Fibroblast of upper back skin (primary cell): Measurements from ENCODE around the gene GRM7.
A peak's percentile ranks its signal among the peaks of the same experiment; 100 is the strongest.

Source experiments
- DNase-seq: peaks from one replicate; pipeline ENCODE4 v3.0.0-alpha.2; 2013

GRM7 gene

DNA sequence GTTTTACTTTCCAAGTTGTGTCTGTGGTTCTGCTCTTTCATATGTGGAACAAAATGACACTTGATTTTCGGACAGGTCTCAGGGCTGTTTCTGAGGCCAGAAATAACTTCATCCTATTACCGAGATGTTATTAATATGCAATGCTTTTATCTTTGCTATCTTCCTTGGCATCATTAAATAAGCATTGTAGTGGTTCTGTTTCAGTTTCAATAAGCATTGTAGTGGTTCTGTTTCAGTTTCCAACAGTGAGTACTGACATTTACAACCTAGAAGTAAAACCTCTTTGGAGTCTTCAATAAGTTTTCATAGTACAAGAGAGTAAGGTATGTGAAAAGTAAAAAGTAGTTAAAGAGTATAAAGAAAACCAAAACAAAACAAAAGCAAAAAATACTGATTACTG lies 746.2 kb downstream of the GRM7 start:
- DNase-seq = no peak

DNA sequence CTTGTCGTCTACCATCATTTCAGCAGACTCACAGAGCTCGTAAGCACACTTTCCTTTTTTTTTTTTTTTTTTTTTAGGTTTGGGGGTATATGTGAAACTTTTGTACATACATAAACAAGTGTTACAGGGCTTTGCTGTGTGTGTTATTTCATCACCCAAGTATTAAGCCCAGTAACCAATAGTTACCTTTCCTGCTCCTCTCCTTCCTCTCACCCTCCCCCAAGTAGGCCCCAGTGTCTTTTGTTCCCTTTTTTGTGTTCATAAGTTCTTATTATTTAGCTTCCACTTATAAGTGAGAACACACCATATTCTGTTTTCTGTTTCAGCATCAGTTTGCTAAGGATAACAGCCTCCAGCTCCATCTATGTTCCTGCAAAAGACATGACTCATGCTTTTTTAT lies 746.8 kb downstream of the GRM7 start:
- DNase-seq = no peak

DNA sequence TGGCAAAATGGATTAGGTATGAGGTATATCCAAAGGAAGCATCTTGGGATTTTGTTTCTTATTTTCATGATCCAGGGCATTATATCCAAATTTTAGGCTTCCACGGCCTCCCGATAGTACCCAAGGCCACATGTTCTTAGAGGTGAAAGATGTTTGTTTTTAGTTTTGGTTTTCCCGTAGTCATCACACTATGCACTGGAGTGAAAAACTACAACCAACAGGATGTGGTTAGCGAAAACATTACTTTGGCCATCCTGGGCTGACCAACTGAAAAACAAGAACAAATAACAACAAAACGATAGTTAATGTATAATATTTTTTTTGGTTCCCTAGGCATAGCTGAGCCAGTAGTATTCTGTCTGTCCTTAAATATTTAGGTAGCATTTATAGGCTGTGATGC lies 749.7 kb downstream of the GRM7 start:
- no peak for DNase-seq

DNA sequence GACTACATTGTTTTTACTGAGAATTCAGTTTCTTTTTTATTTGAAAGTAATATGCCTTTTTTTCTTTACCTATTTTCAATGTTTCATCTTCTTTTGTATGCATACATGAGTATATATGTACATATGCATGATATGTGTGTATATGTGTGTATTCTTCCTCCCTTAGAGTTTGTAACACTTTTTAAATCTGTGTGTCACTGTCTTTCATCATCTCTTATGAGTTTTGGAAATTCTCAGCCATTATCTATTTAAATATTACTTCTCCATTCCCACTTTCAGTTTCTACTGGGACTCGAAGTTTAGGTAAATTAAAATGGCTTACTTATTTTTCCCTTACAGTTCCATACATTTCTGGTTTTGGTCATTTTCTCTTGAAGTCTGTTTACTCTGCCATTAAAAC lies 754.1 kb downstream of the GRM7 start:
- no peak for DNase-seq

DNA sequence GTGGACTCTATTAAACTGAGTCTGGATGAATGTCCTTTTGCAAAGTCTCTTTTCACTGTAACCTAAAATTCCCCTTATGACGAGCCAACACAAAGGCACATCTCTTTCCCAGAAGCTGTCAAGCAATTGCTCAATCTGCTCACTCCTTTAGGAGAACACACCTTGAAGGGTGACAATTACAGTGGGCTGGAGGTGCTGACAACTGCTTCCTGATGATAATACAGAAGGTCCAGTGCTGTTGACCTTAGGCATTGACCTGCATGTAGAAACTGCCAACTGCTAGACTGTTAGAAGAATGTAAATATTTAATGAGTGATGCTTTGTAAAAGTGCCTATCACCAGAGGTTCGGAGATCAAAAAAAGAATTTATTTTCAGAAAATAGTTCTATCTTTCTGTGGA lies 757.7 kb downstream of the GRM7 start:
- DNase-seq = no peak

DNA sequence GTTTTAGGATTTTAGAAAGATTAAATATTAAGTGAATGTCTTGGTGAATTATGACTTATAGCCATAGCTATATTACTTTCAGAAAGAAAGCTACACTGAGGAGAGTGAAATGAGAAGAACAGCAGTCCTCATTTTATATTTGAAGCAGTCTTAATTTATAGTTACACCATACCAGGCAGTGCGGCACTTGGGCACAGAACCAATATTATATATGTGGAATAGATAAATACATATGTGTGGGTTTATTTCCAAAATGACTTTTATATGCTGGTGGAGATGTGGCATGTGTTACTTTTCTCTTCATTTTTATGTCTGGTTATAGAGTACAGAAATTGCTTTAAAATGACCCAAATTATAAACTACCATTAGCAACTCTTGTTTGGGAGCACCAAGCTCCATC lies 759.5 kb downstream of the GRM7 start:
- DNase-seq = no peak

DNA sequence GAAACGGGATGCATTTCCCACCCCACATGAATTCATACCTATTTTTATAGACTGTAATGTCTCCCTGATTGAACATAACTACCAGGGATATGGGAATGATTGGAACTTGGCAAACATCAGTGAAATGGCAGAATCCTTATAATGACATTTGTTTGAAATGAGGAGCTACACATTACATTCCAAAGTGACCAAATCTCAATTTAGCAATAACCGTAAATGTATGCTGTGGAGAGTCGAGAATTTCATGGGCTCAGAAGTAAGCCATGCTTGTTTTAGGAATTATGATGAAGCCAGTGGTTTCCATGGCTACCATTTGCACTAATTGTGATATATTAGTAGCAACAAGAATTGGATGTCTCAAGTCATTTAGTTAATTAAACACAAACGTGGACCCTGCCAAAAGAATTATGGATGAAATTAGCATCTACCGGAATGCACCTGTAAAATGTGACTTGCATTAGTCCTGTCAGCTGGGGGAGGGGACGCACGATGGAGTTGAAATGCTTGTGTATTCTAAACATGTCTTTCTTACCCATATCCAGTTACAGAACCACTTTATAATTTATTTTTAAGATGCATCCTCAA lies 760.2 kb downstream of the GRM7 start:
- DNase-seq = no peak

DNA sequence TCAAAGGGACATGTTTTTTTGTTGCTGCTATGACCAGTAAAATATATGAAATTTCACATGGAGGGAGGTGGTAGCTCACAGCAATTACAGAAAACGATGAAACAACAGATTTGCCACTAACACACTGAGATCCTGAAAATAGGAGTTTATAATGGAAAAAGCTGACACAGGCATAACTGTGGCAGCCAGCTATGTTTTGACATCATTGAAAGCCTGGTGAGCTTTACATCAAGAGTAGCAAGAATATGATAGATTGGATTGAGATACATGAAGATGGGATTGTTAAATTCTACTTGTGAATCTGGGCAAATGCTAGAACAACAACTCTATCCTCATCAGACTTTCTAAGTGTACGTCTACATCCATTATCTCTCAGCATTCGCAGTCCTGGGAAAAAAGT lies 760.7 kb downstream of the GRM7 start:
- DNase-seq = no peak

DNA sequence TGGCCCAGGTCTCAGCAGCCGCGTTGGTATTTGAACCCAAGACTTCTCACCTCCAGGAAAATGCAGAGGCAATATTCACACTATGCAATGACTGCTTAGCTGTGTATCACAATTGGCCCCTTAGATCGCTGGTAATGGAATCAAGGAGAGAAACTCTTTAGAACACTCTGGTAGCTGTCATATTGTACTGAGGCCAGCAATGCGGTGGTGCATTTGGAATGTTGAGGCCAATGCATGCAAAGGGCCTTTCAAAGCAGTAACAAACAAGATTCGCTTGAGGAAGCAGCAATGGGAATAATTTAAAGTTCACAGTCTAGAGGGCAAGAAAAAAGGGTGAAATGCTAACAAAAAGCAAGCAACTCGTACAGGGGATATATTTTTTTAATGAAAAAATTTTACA lies 764.1 kb downstream of the GRM7 start:
- no peak for DNase-seq

DNA sequence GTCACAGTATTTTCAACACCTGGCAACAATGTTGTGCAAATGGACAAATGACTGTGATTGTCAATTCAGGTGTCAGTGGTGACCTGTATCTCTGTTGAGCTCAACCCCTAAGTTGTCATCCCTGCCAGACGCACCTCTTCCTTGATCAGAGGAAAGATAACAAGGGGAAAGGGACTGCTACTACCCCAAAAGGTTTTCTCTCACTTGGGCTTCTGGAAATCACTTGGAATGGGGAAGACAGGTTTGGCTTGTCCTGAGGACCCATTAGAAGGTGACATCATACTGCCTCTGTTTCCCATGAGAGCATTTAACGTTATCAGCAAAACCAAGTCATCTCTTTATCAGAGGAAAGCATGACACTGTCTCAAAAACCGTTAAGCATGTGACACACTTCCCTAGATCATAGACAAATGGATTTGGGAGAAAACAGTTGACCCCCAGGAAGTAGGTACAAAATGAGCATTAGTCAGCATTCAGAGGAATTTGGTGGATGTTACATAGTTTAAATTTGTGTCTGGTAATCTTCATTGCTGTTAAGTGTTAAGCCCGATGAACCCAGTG lies 769.5 kb downstream of the GRM7 start:
- peak; percentile 5 for DNase-seq

DNA sequence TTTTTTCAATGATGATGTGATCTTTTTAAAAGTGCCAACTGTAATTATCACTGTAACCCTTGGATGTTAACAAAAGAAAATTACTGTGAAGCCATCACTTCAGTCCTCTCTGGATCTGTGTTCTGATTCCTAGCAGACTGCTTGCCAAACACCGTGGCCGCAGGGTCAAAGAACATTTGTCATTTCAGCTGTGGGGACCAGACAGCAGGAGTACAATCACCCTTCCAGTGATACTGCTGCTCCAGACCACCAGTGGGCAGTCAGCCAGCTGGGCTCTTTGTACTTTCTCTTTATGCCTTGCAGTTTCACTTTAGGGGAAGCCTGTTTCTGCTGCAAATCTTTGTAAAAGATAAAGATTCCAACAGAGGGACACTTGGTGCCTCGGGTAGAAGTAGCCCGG lies 770.0 kb downstream of the GRM7 start:
- DNase-seq = peak; percentile 18

DNA sequence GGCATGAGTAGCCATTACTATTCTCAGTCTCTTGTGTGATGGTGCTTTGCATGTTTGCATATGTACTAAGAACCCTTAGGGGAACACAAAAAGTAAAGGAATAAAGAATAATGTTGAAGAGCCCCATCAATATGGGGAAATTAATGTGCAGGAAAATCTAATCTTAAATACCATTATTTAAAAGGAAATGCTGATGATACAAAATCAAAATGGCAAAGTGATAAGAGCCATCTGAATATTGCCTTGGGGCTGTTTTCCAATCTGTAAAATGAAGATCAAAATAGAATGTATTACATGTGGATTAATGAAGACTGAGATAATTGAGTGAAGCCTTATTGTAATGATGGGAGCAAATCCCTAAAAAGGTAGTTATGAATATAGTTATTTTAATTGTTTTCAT lies 771.4 kb downstream of the GRM7 start:
- no peak for DNase-seq

DNA sequence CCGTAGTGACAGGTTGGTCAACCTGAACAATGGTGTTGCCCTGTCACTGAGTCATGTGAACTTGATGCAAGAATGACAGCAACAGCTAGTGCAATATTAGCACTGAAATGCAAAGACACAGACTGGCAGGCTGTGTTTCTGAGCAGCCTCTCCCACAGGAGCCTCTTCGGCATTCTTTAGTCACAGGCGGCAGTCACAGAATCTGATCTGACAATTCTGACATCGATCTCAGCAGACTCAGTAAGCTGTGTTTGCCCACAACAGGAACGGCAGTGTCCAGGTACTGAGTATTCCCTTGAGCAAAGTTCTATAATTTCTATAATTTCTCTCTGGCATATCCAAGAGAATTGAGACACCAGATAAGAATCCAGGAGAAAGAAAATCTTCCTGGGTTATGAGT lies 776.8 kb downstream of the GRM7 start:
- DNase-seq = no peak

DNA sequence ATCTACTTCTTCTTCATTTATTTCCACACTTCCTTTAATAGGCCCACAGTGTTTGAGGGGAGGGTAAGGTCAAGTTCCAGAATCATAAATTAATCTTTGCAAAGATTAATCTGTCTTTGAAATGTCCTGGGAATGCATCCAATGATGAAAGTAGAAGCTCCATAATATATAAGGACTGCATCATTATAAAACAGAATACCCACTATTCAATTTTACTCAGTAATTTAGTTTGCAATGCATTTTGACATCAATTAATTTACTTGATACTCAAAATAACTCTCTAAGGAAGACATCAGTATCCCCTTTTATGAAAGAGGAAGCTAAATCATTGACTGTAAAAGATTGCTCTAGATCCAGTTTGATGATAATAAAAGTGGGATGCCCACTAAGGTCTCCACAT lies 777.2 kb downstream of the GRM7 start:
- no peak for DNase-seq

DNA sequence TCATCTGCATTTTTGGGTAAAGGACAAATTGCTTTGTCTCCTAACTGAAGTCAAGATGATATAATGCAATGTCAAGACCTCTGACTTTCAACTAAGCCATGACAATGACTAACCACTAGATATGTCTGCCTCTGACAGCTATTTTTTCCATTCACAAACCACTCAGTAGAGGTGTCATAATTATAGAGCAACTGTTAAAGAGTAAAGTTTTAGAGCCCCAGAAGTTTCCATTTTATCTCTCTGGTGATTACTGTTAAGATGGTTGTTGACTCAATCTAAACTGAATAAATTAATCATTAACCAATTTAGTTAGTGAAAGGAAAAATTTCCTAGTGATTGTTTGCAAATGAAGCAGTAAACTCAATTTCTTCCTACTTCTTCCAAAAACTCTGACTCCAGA lies 779.9 kb downstream of the GRM7 start:
- no peak for DNase-seq

DNA sequence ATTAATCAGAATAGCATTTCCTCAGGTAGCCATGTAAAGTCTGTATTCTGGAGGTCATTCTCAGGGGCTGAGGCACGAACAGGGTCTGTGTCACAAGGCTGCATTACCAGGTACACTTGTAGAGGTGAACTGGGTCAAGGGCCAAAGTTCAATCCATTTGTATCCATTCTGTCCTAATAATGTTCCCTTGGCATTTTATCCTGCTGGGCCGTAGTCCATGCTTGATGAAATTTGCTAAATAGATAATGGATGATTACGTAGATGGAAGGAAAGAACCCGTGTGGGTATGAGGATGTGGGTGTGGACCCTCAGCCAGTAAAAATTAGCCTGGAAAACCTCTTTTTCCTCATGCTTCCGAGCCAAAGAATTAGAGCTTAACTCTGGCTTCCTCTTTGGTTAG lies 785.9 kb downstream of the GRM7 start:
- no peak for DNase-seq

DNA sequence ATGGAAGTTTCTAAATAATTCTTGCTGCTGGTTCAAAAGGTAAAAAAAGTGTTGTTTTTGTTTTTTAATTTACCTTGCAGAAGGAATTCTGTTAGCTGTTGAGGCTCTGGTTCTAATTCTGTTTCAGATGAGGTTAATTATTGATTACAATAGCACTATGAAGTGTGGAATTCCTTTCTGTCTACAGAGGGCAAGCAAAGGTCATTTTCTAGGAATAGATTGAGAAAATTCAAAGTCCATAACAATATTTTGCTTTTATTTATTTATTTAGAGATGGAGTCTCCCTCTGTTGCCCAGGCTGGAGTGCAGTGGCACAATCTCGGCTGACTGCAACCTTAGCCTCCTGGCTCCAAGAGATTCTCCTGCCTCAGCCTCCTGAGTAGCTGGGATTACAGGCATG lies 789.6 kb downstream of the GRM7 start:
- DNase-seq = no peak

DNA sequence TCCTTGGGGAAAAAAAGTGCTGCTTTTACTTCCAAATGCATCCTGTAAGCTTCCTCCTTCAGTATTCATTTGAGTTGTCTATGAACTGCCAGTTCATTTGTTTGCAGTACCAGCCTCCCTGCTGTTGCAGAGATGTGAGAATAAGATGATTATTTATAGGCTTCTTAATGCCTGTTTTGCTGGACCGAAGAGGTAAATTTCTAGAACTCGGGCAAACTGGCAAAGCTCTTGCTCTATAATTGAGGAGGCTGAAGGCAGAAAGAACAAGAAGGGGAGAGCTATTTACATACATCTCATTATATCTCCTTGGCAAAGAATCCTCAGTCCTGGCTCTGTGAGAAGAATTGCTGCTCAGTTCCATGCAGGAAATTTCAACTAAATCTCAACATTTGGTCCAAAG lies 790.4 kb downstream of the GRM7 start:
- DNase-seq = no peak

DNA sequence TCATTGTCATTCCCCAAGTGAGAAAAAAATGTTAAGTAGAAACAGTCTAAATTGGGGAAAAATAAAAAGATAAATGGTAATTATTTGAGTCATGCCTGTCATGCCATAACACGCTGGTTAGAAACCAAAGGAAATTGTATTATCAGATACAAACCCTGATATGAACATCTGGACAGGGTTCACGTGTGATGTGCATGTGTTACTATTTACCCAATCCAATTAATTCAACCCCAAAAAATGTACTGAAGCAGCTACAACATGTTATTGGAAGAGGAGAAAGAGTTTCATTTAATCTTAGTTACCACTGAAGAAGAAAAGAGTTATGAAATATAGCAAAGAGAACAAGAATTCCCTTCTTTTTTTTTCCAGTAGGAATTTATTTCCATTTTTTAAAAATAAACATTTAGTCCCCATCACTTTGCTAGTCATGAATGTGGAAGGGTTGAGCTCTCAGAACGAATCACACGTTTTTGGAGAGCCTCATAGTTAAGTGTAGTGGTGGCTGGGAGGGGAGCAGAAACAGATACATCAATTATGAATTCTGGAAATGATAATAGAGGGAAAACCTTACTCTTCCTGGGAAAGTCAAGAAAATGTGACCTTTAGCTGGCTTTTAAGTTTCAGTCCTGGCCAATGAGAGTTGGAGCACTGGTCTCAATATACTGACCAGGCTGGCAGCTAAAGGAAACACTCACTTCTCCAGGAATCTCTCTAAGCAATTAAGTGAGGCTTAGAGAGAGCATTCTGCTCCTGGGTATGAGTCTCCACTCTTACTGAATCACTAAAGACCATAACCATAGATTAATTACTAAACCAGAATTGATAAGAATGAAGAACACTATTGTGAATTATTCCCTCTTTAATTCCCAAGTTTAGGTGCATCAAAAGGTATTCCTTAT lies 796.5 kb downstream of the GRM7 start:
- DNase-seq = no peak

DNA sequence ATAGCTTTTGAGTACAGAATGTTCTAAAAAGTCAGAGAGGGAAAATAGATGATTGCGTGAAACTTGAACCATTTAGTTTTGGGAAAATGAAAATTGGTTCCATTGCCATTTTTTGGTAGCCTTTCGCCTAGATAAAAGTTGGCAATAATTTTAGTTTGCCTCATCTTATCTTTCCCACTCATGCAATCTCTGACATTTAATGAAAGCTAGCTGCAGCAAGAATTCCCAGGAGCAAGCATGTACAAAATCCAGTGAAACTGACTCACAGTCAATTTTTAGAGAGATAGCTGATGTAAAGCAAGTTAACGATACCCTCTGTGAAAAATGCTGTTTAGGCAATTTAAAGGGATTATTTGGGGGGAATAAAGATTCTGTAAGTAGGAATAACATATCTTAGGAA lies 797.4 kb downstream of the GRM7 start:
- peak; percentile 4 for DNase-seq

DNA sequence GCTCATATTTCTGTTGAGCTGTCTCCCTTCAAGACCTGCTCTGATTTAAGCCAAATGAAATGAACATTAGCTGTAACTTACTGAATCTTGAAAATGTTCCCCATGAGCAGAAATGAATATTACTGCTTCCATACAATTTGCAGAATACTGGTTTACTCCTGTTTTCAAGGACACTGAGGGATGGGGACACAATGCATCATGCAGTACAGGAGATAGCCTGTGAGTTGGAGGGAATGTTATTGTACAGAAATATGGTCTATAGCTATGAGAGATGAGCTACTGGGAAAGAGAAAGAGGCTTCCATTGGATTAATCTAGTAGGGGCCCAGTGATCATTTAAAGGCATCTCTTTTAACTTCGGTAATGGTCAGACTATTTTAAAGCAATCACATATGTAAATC lies 798.2 kb downstream of the GRM7 start:
- no peak for DNase-seq

DNA sequence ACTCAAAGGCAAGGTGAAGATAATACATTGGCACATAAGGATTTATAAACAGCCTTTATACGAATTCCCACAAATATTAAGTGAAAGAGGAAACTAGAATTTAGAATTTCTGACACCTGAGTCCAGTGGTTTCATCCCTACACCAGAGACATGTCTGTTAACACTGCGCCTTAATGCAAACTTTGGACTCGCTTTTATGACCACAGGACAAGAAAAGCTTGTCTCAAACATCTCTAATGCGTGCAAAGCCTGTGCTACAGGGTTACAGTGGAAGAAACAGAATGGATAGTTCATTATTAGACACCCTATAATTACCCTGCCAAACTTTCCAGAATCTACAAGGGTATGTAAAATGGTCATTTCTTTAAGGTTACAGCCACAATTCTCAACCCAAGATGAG lies 802.9 kb downstream of the GRM7 start:
- no peak for DNase-seq

DNA sequence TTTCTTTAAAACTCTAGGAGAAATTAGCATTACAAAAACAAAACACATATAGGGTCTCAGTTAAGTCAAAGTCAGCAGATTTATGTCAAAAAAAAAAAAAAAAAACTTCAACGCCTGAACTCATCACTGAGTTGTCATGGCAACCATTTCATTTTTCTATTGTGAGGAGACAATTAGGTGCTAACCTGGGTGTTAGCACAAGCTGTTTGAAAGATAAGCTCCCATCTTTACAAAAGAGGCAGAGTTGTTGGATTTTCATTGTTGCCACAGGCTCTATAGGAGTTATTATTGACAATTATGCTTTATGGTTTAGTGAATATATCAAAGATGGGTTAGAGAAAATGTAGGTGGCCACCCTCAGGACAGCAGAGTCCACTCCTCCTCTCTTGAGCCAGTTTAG lies 806.9 kb downstream of the GRM7 start:
- DNase-seq = no peak

DNA sequence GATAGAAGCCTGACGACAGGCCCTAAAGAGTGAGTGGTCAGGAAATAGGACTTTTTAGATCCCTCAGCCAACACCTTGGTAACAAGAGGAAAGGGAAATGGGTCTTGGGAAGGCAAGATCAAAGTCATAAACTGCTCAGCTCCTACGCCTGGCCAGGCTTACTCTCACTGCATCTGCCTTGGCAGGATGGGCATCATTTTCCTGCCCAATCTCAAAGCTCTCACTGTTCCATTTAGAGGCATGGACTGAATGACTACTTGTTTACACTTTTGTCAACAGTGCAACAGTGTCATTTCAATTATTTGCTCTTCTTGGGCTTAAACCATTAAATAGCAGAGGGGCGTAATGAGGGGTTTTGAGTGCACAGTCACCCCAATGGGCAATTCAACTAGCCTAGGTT lies 808.7 kb downstream of the GRM7 start:
- DNase-seq = no peak

DNA sequence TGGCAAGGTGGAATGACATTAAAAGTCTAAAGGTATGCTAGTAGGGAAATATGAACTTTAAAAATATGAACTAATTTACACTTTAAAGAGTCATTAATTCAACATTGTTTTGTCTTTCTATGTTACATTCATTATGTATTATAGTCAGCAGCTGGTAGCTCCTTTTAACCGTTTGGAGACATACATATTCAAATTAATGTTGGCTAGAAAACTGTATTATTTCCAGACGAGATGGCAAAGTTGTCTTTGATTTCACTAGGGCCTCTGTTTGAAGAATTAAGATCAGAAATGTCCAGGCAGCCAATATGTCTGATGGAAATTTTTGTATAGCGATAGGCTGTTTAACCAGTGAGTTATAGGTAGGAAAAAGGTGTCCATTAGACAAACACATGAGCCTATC lies 817.6 kb downstream of the GRM7 start:
- DNase-seq = no peak
